NCI-H2196 treated with DMSO at 0.1 percent for 48 hours (cell line): ENCODE measurements around the gene CLTC.

Experiments
- DNase-seq: peaks from one replicate; lab custom pipeline; 2025; ENCODE audit not compliant: unreplicated experiment; lab: John Stamatoyannopoulos, UW

The CLTC gene

GRCh38 chr17:59678918-59679317 lies 59.2 kb downstream of the CLTC start:
- no peak for DNase-seq

- DNase-seq = no peak
These were observed 60.6 kb downstream of the CLTC start for GRCh38 chr17:59680314-59680713.

- no peak for DNase-seq
These were observed 63.6 kb downstream of the CLTC start for GRCh38 chr17:59683283-59683682.

- DNase-seq = no peak
These were observed 65.3 kb downstream of the CLTC start for GRCh38 chr17:59684967-59685366.

DNA sequence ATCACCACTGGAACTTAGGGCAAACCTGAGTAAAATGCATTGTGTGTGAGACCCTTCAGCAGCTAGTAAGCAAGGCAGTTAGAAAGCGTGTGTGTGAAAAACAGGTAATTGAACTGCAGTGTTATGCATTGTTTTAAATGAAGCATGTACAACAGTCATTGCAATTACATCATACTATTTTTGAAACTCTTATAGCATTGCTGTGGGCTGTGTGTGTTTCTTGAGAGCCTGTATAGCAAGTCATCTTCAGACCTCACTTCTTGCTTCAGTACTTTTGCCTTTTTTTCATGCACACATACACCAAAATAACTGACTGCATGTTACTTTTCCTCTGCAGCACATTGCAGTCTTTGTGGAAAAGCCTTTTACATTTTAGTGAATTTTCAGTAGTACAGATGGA lies 68.3 kb downstream of the CLTC start:
- DNase-seq = no peak

DNA sequence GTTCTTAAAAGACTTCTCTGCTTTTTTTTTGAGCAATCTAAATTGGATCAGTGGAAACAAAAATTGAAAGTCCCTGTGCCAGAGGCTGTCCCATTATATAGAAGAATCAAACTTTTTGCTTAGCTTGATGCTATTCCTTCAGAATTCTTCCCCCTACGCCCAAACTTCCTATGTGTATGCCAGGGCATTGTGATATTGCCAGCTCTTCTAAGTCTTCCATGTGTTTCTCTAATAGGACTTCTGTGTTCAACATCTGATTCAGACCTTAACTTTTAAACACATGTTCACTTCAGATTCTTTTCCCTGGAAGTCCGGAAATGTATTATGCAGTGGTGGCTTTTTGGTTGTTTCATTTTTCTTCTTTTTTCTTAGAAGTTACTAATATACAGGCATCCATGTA lies 68.8 kb downstream of the CLTC start:
- DNase-seq = no peak

DNA sequence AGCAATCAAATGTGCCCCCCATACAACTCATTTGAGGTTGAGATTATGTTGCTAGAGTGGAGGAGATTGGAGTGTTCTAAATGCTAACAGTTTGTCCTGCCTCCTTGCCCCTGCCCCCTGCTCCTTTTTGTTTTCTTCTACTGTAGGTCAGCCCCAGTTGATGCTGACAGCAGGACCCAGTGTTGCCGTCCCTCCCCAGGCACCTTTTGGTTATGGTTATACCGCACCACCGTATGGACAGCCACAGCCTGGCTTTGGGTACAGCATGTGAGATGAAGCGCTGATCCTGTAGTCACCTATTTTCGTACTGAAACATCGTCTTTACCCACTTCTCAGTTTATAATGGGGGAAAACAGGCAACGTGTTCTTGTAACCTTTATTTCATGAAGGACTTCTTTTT lies 73.9 kb downstream of the CLTC start:
- DNase-seq = no peak

GRCh38 chr17:59694344-59694743 lies 74.6 kb downstream of the CLTC start:
- no peak for DNase-seq

DNA sequence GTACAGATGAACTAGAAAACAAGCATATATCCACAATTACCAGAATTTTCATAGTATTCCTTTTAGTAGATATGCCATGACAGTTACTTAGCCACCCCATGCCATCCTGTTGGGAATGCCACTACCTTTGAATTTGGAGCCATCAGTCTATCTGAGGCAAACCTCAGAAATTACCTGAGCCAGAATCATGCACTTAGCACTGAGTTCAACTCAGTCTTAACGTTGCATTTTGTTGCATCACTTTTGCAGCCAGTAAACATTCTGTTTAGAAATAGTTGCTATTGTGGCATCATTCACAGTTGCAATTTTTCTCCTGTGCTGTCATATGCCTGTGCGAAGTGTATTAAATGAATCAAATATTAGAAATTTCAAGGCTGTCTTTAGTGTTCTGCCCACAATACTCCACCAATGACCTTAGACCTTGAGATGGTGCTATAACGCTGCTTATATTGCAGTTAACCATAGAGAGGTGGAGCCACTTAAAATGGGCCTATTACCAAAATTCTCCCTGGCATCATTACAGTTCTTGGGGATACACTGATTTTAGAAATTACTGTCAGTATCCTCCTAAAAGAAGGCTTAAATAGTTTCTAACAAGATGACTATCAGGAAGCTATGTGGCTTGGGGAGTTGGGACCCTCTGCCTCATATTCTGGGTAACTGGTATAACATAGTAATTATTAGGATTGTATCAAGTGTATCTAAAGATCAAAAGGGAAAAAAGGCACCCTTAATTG lies 76.4 kb downstream of the CLTC start:
- no peak for DNase-seq

DNA sequence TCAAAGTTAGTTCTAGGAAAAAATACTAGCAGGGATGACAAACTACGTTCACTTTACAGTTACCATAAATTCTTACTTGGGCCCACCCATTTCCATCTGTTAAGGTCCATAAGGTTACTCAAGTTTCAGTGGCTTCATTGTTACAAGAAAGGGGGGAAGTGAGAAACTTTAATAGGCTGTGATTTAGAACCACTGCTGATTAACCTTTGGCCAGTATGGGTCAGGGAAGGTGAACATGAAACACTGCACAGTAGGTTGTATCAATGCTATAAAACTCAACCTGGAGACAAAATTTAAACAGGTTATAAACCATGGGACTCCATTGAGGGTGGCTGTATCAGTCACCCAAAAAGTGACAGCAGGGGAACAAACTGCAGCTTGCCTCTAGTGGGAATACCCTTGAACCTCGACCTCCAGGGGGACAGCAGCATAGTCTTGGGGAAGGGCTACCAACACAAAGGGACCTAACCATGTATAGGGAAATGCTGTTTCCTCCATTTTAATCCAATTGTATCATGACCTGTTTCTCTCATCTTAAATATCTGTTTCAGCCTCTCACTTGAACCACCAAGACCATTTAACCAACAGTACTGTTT lies 77.1 kb downstream of the CLTC start:
- DNase-seq = no peak

GRCh38 chr17:59698143-59698542 lies 78.4 kb downstream of the CLTC start:
- no peak for DNase-seq

DNA sequence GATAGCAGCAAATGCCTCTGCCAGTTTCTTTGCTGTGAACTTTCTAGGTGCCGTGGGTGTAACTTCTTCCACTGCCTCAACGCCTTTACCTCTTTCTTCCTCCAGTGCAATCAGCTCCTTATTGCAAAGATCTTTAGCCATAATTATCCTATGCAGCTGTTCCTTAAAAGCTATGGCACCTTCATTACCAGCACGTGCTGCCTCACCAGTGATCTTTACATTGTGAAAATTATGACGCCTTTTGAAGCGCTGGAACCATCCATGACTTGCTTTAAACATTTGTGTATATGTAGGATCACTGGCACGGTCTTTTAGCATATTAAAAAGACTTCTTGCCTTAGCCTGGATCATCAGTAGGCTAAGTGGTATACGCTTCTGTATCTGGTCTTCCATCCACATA lies 79.5 kb downstream of the CLTC start:
- no peak for DNase-seq

- DNase-seq = no peak
These were observed 80.1 kb downstream of the CLTC start for GRCh38 chr17:59699786-59700185.

DNA sequence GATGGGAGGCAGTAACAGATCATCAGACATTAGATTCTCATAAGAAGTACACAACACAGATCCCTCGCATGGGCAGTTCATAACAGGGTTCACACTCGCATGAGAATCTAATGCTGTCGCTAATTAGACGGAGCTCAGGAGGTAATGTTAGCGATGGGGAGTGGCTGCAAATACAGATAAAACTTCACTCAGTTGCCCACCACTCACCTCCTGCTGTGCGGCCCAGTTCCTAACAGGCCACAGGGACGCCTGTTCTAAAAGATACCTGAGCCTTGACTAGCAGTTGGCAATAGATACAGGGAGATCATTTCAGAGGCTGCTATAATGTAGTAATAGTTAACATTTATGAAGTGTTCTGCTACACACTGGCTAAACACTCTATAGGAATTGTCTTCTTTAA lies 82.6 kb downstream of the CLTC start:
- no peak for DNase-seq

DNA sequence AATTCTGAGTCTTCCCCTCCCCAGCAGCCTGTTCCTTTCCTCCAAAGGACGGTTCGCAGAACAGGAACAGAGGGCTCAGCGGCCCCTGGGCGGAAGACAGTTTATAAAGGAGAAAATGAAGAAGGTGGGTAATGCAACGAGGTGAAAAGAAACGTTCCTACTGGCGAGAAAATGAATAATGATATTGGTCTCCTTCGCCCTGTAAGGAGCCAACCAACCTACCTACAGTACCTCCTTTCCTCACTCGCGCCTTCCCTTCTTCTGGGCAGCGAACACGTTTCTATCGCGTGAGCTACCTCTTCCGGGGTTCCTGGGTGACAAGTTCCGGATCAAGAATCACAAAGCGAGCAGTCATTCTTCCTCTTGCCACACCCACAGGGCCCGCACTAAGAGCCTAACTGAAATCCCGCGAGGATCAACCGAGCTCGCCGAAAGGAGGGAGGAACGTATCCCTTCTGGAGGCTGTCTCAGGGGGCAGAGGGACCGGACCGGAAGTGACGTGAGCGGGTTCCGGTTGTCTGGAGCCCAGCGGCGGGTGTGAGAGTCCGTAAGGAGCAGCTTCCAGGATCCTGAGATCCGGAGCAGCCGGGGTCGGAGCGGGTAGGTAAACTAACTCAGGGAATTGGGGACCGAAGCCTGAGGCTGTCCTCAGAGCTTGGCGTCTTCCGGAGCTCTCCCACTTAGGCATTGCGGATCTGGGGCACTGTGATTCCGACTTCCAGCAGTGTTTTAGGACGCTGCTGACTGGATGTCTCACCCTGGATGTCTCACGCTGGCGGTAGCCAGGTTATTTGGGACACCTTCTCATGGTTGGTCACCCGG lies 87.7 kb downstream of the CLTC start, which contains the start of the genes PTRH2 and VMP1:
Gene PTRH2, minus strand, starts transcription at position 282 of the 822 bp plus-strand sequence. CDS start 9,452 bp downstream, outside the sequence.
Gene VMP1, plus strand, starts transcription at position 506 of the 822 bp plus-strand sequence. CDS start 23,793 bp downstream, outside the sequence.
- DNase-seq = peak; percentile 99

- no peak for DNase-seq
These were observed 88.3 kb downstream of the CLTC start for GRCh38 chr17:59707971-59708430.

- no peak for DNase-seq
These were observed 92.2 kb downstream of the CLTC start for GRCh38 chr17:59711936-59712335.

- no peak for DNase-seq
These were observed 93.2 kb downstream of the CLTC start for GRCh38 chr17:59712862-59713261.

- DNase-seq = no peak
These were observed 94.6 kb downstream of the CLTC start for GRCh38 chr17:59714255-59714654.

DNA sequence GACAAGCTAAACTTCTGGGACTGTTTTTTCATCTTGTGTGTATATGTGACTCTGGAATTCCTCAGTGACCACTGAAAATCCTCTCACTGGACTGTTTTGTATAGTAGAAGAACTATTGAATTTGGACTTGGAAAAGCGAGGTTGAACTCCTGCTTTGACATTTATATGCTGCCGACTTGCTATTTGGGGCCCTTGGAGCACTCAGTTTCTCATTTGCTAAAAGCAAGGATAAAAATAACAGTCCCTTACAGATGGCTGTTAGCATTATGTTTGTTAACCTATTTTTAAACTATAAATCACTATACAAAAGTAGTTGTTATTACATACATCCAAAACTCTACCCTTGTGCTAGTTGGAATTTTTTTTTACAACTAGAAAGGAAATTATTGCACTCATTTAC lies 96.7 kb downstream of the CLTC start:
- no peak for DNase-seq

- no peak for DNase-seq
These were observed 99.8 kb downstream of the CLTC start for GRCh38 chr17:59719526-59719925.

- DNase-seq = no peak
These were observed 102.9 kb downstream of the CLTC start for GRCh38 chr17:59722623-59723022.
